ENCODE measurements around the gene MYO5B. TPM values are rescaled to one million over a fixed set of nuclear protein-coding genes. Genes with fewer than 3 reads are reported as not detected.

The MYO5B gene
- total RNA-seq, 4 donors from 2014 or later = 105 to 213 (median 183) TPM

GRCh38 chr18:50113726-50114125, 81.2 kb downstream of the MYO5B start:
- no peak for TF ChIP-seq CTCF (IDR thresholded peaks at IDR 0.05)
- no peak for TF ChIP-seq POLR2A (IDR thresholded peaks at IDR 0.05)
- Histone ChIP-seq H3K36me3 (no peaks in the 10 kb centered on the region), H3K9me3 (no peaks in the 10 kb centered on the region), H3K4me3 (no peak overlapping the region), H3K27me3 (no peaks in the 10 kb centered on the region), H3K4me1 (no peaks in the 10 kb centered on the region), H3K27ac (no peak overlapping the region)
- no peak for DNase-seq

- no peaks in the 10 kb centered on the region for H3K27me3 ChIP-seq
- H3K4me3 ChIP-seq = no peak overlapping the region
- H3K36me3 ChIP-seq = no peaks in the 10 kb centered on the region
- no peak overlapping the region for H3K27ac ChIP-seq
- H3K4me1 ChIP-seq = peaks cover 0 to 5% (median 0%) of the 10 kb centered on the region in 4 donors
- no peak for DNase-seq
- H3K9me3 ChIP-seq = no peaks in the 10 kb centered on the region
- TF ChIP-seq POLR2A (IDR thresholded peaks at IDR 0.05) = no peak
- TF ChIP-seq CTCF (IDR thresholded peaks at IDR 0.05) = peak in 4 of 6 experiments; percentile 15 to 68 (median 56)
Measured at GRCh38 chr18:50111398-50111797, 83.5 kb downstream of the MYO5B start.

- Histone ChIP-seq H3K36me3 (no peaks in the 10 kb centered on the region), H3K27ac (no peak overlapping the region), H3K9me3 (no peaks in the 10 kb centered on the region)
Measured at GRCh38 chr18:50107468-50107977, 87.4 kb downstream of the MYO5B start.

GRCh38 chr18:50105027-50105426, 89.9 kb downstream of the MYO5B start:
- Histone ChIP-seq H3K36me3 (no peaks in the 10 kb centered on the region), H3K27ac (no peak overlapping the region), H3K4me1 (peaks cover 0 to 5% (median 0%) of the 10 kb centered on the region in 4 donors), H3K4me3 (no peak overlapping the region), H3K9me3 (no peaks in the 10 kb centered on the region), H3K27me3 (no peaks in the 10 kb centered on the region)
- TF ChIP-seq CTCF (IDR thresholded peaks at IDR 0.05) (no peak), POLR2A (IDR thresholded peaks at IDR 0.05) (no peak)
- DNase-seq = no peak

More at GRCh38 chr18:50107468-50107977, 87.4 kb downstream of the MYO5B start:
- no peaks in the 10 kb centered on the region for H3K27me3 ChIP-seq
- H3K4me3 ChIP-seq = no peak overlapping the region
- DNase-seq = no peak
- TF ChIP-seq CTCF (IDR thresholded peaks at IDR 0.05) (no peak), POLR2A (IDR thresholded peaks at IDR 0.05) (no peak)
- H3K4me1 ChIP-seq = peaks cover 0 to 5% (median 0%) of the 10 kb centered on the region in 4 donors

GRCh38 chr18:50104421-50104820, 90.5 kb downstream of the MYO5B start:
- Histone ChIP-seq H3K27ac (no peak overlapping the region), H3K27me3 (no peaks in the 10 kb centered on the region), H3K9me3 (no peaks in the 10 kb centered on the region), H3K36me3 (no peaks in the 10 kb centered on the region), H3K4me1 (peaks cover 0 to 5% (median 0%) of the 10 kb centered on the region in 4 donors), H3K4me3 (no peak overlapping the region)
- TF ChIP-seq POLR2A (IDR thresholded peaks at IDR 0.05) = no peak
- no peak for TF ChIP-seq CTCF (IDR thresholded peaks at IDR 0.05)
- DNase-seq = no peak

Data from Peyer's patch (tissue), 4 donors.